Fibroblast of pulmonary artery (primary cell): ENCODE data around the gene PHTF2.

Experiments
- DNase-seq: peaks from one replicate; pipeline ENCODE4 v3.0.0-alpha.2; 2010; ENCODE audit warnings: low read depth
- H3K4me3 ChIP-seq: replicated peaks from 2 replicates; pipeline ENCODE4 v1.5.1; 2011; ENCODE audit warnings: low read depth, mild to moderate bottlenecking, control low read depth, low read length, moderate library complexity
- CTCF ChIP-seq: IDR thresholded peaks from 2 replicates; pipeline ENCODE4 v1.5.1; 2011; ENCODE audit warnings: mild to moderate bottlenecking, control low read depth, low read length, inconsistent platforms; ENCODE audit errors: missing control alignments

The PHTF2 gene

DNA sequence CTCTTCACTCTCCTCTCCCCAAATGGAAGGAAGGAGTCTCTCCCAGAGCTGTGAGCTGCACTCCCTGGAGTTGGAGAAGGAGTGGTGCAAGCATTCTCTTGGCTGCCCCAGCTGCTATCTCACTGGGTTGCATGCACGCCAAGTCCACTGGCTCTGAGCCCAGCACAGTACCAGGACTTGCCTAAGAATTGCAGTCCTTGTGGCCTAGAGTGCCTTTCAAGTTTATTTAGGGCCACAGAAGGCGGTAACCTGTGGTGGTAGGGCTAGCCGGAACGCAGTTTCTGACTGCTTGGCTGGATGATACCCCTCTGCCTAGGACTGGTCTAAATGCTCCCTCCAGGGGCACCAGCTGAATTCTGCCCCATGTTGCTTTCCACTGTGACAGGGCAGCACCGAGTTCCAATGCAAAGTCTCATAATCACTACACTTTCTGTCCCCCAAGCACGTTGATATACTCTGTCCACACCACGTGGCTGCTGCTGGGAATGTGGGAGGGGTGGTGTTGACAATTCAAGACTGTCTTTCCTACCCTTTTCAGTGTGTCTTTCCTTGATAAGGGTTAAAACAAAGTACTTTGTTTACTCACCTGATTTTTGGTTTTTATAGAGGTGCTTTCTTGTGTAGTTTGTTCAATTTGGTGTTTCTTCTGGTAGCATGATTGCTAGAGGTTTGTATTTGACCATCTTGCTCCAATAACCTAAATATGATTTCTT, 57.0 kb downstream of the PHTF2 start:
- peak; percentile 59 for DNase-seq
- H3K4me3 ChIP-seq: no peak overlapping the region
- TF ChIP-seq CTCF: no peak

DNA sequence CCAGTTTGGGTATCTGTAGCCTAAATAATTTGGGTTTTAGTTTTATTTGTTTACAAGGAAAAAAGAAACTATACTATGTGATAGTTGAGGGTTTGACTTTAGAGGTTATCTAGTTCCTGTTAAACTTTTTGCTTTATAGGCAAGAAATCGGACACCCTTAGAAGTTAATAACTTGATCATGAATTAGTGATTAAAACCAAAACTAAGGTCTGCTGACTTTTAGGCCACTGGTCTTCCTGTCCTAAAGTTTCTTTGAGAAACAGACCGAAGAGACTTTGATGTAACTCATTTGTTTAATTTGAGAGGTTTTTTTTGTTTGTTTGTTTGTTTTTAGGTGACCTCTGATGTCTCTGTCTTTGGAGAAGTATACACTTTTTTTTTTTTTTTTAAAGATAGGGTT, 59.7 kb downstream of the PHTF2 start:
- TF ChIP-seq CTCF: no peak
- H3K4me3 ChIP-seq: no peak overlapping the region
- no peak for DNase-seq

DNA sequence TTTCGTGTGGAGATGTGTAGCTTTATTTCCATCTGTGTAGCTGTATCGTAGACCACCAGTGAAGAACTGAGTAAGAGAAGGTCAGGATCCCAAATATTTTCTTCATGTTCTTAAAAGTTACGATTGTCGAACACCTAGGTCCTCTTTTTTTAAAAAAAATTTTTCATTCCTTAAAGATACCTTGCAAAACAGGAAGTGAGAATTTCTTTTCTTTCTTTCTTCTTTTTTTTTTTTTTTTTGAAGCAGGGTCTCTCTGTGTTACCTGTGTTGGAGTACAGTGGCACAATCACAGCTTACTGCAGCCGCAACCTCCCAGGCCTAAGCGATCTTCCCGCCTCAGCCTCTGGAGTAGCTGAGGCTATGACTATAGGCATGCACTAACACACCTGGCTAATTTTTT, 60.8 kb downstream of the PHTF2 start:
- TF ChIP-seq CTCF: no peak
- no peak for DNase-seq
- no peak overlapping the region for H3K4me3 ChIP-seq

DNA sequence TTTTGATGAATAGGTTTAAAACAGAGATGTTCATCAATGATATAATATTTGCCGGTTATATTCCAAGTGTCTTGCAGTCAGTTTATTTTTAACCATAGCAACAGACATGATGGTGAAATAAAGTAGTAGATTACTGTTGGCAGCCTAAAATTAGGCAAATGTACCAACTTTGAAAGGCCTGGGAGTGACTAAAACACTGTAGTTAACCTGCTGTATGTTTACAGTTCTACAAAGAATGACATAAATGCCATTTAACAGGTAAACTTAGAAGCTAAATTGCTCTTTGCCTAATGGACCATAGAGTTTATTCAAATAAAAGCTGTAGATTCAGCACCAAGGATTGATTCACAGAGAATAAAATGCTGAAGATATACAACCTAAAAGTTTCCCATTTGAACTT, 64.1 kb downstream of the PHTF2 start:
- no peak for DNase-seq
- TF ChIP-seq CTCF: no peak
- no peak overlapping the region for H3K4me3 ChIP-seq

DNA sequence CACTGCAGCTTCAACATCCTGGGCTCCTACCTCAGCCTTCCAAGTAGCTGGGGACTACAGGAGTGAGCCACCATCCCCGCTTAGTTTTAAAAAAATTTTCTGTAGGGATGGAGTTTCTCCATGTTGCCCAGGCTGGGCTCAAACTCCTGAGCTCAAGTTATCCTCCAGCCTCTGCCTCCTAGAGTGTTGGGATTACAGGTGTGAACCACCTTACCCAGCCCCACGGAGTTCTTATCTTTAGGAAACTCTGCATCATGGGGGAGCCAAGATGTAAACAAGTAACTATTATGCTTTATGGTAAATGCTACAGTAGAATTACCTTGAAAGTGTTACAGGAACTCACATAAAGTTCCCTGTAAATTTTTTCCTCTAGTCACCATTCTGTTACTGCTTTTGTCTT, 65.3 kb downstream of the PHTF2 start:
- DNase-seq: no peak
- no peak for TF ChIP-seq CTCF
- H3K4me3 ChIP-seq: no peak overlapping the region

DNA sequence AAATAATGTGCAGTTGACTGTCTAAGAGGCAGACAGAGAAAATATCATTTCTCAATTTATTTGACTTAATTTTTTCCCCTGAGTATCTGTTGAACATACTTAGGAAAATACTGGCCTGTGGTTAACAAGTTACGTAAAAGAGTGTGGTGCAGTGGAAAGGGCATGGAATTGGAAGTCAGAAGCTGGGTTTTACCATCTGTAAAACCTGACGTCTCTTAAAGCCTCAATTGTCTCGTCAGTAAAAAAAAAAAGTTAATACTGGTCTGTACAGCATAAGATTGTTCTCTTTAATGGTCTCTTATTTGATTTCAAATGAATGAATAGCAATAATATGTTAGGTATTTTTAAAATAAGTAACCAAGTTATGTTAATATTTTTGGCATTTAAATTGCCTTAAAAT, 67.8 kb downstream of the PHTF2 start:
- H3K4me3 ChIP-seq: no peak overlapping the region
- no peak for DNase-seq
- no peak for TF ChIP-seq CTCF
